Prostate gland (tissue), 2 donors: ENCODE measurements around the gene RAD51B. TPM values are rescaled to one million over a fixed set of nuclear protein-coding genes. Genes with fewer than 3 reads are reported as not detected.

Experiments used
- DNase-seq: peaks from one replicate; pipeline ENCODE4 v3.0.0-alpha.2; 2019; ENCODE audit warnings: low spot score
- H3K27ac ChIP-seq, 2 donors: fragments of 200-600 bp; sonication (generic); 2 replicates each; pipeline ENCODE4 v1.5.1; 2017 to 2019
- H3K27me3 ChIP-seq: fragments of 200-600 bp; sonication (generic); replicated peaks from 2 replicates; pipeline ENCODE4 v1.5.1; 2019; ENCODE audit not compliant: insufficient read depth
- H3K36me3 ChIP-seq, 2 donors: fragments of 200-600 bp; sonication (generic); 1 replicate in 1 of 2; 2 replicates in 1 of 2; pipeline versions ENCODE4 v1.5.1 to v1.8.1; 2017 to 2019
- H3K4me1 ChIP-seq: fragments of 200-600 bp; sonication (generic); replicated peaks from 2 replicates; pipeline ENCODE4 v1.5.1; 2019
- H3K4me3 ChIP-seq, 2 donors: fragments of 200-600 bp; sonication (generic); 2 replicates each; pipeline ENCODE4 v1.5.1; 2017 to 2019
- H3K9me3 ChIP-seq: fragments of 200-600 bp; sonication (generic); 2 replicates; pipeline ENCODE4 v1.5.1; 2017
- CTCF ChIP-seq, 4 experiments: fragments of 200-600 bp in 2 of 4; fragments of 450-650 bp in 2 of 4; sonication (generic) in 2 of 4; IDR thresholded peaks; 1 replicate in 3 of 4; 2 replicates in 1 of 4; pipeline ENCODE4 v1.5.1; 2016 to 2019; ENCODE audit warnings: antibody characterized with exemption in 4 of 4, mild to moderate bottlenecking in 2 of 4, moderate library complexity in 2 of 4
- POLR2A ChIP-seq: fragments of 450-650 bp; IDR thresholded peaks from one replicate; pipeline ENCODE4 v1.6.1; 2016; ENCODE audit warnings: antibody characterized with exemption, mild to moderate bottlenecking
- POLR2AphosphoS5 ChIP-seq: sonication (generic); formaldehyde crosslinking; IDR thresholded peaks from one replicate; pipeline ENCODE4 v1.6.1; 2017; ENCODE audit warnings: antibody characterized with exemption
- WGBS: methylation state at CpG from one replicate; pipeline ENCODE4 v1.1.5; 2018; 5-methylcytosine and 5-hydroxymethylcytosine counted together
- intact Hi-C: fragments of 100-400 bp; cut with DNase I; formaldehyde crosslinking; loops from one replicate; pipeline ENCODE4 v1.14.2; 2022
- total RNA-seq, 2 donors: library from RNA; depleted of rRNA; stranded (reverse); fragments of >200 nt; gene quantifications; one replicate each; pipeline ENCODE4 v1.1.0, GENCODE V29; 2016

Gene RAD51B
- total RNA-seq, 2 donors from 2014 or later: 14.9 to 35.8 TPM

GRCh38 chr14:68758301-68758700 lies 938.7 kb downstream of the RAD51B start:
- H3K36me3 ChIP-seq: no peaks in the 10 kb centered on the region
- TF ChIP-seq POLR2A: no peak
- no peak for TF ChIP-seq POLR2AphosphoS5
- TF ChIP-seq CTCF (IDR thresholded peaks at IDR 0.05): no peak
- H3K4me3 ChIP-seq: no peak overlapping the region
- H3K27me3 ChIP-seq: no peaks in the 10 kb centered on the region
- no peak for DNase-seq
- intact Hi-C loops: no loop called here
- H3K4me1 ChIP-seq: no peaks in the 10 kb centered on the region
- 96% methylated on average over 3 of the region's 3 CpGs for WGBS
- no peaks in the 10 kb centered on the region for H3K9me3 ChIP-seq
- H3K27ac ChIP-seq: no peak overlapping the region

GRCh38 chr14:68759017-68759560 lies 939.5 kb downstream of the RAD51B start:
- H3K4me1 ChIP-seq: no peaks in the 10 kb centered on the region
- TF ChIP-seq CTCF (IDR thresholded peaks at IDR 0.05): no peak
- no peak for TF ChIP-seq POLR2A
- TF ChIP-seq POLR2AphosphoS5: no peak
- no peak for DNase-seq
- intact Hi-C loops: no loop called here
- 99% methylated on average over 8 of the region's 8 CpGs for WGBS
- H3K36me3 ChIP-seq: no peaks in the 10 kb centered on the region
- no peaks in the 10 kb centered on the region for H3K27me3 ChIP-seq
- H3K9me3 ChIP-seq: no peaks in the 10 kb centered on the region
- H3K4me3 ChIP-seq: no peak overlapping the region
- no peak overlapping the region for H3K27ac ChIP-seq

- no peak for TF ChIP-seq CTCF (IDR thresholded peaks at IDR 0.05)
- H3K27ac ChIP-seq: no peak overlapping the region
- H3K36me3 ChIP-seq: no peaks in the 10 kb centered on the region
- H3K9me3 ChIP-seq: no peaks in the 10 kb centered on the region
- H3K4me3 ChIP-seq: no peak overlapping the region
- 81% methylated on average over 5 of the region's 5 CpGs for WGBS
- DNase-seq: no peak
- H3K4me1 ChIP-seq: no peaks in the 10 kb centered on the region
- intact Hi-C loops: no loop called here
- H3K27me3 ChIP-seq: no peaks in the 10 kb centered on the region
Observed at GRCh38 chr14:68759937-68760336, 940.4 kb downstream of the RAD51B start.

- intact Hi-C loops: no loop called here
- Histone ChIP-seq H3K4me1 (no peaks in the 10 kb centered on the region), H3K27ac (no peak overlapping the region)
Observed at GRCh38 chr14:68760761-68761160, 941.2 kb downstream of the RAD51B start.

More at GRCh38 chr14:68760761-68761160, 941.2 kb downstream of the RAD51B start:
- Histone ChIP-seq H3K27me3 (no peaks in the 10 kb centered on the region), H3K4me3 (no peak overlapping the region), H3K36me3 (no peaks in the 10 kb centered on the region), H3K9me3 (no peaks in the 10 kb centered on the region)
- 88% methylated on average over 2 of the region's 2 CpGs for WGBS
- TF ChIP-seq POLR2A (no peak), POLR2AphosphoS5 (no peak), CTCF (IDR thresholded peaks at IDR 0.05) (no peak)
- no peak for DNase-seq
